GM12873 (cell line): Measurements from ENCODE around the gene IL4R.

Experiments used
- TF ChIP-seq, protein P1 (sequence below): IDR thresholded peaks from 2 replicates; pipeline ENCODE4 v1.5.1; 2012; ENCODE audit warnings: low read depth, mild to moderate bottlenecking, moderate library complexity, low read length, control low read depth; ENCODE audit not compliant: insufficient read depth; ENCODE audit errors: missing control alignments

IL4R gene

DNA sequence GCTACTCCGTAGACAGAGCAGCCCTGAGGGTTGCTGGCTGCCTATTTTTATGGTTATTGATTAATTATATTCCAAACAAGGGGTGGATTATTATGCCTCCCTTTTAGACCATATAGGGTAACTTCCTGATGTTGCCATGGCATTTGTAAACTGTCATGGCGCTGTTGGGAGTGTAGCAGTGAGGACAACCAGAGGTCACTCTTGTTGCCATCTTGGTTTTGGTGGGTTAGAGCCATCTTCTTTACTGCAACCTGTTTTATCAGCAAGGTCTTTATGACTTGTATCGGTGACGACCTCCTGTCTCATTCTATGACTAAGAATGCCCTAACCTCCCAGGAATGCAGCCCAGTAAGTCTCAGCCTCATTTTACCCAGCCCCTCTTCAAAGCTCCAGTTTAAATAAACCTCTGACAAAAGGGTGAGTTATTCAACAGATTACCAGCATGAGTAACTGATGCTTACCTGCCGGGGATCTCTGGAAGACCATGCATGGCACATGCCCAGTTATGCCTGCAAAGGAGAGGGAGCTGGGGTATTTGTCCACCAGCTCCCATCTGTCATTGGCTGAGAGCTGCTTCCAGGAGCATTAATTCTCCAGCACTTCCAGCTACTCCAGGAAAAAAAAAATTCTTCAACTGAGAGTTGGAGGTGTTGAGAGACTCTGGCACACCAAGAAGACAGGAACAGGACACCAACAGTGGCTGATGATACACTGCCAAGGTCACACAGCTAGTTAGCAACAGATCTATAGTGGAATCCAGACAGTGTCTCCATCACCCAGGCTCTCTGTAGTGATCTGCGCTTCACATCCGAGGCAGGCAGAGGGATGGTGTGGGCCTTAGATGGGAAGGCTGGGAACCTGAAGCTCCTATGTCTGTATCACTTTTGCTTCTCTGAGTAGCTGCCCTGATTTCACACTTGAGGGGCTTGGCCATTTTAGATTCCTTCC lies 51.6 kb downstream of the IL4R start:
- TF ChIP-seq, protein P1, sequence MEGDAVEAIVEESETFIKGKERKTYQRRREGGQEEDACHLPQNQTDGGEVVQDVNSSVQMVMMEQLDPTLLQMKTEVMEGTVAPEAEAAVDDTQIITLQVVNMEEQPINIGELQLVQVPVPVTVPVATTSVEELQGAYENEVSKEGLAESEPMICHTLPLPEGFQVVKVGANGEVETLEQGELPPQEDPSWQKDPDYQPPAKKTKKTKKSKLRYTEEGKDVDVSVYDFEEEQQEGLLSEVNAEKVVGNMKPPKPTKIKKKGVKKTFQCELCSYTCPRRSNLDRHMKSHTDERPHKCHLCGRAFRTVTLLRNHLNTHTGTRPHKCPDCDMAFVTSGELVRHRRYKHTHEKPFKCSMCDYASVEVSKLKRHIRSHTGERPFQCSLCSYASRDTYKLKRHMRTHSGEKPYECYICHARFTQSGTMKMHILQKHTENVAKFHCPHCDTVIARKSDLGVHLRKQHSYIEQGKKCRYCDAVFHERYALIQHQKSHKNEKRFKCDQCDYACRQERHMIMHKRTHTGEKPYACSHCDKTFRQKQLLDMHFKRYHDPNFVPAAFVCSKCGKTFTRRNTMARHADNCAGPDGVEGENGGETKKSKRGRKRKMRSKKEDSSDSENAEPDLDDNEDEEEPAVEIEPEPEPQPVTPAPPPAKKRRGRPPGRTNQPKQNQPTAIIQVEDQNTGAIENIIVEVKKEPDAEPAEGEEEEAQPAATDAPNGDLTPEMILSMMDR = no peak

DNA sequence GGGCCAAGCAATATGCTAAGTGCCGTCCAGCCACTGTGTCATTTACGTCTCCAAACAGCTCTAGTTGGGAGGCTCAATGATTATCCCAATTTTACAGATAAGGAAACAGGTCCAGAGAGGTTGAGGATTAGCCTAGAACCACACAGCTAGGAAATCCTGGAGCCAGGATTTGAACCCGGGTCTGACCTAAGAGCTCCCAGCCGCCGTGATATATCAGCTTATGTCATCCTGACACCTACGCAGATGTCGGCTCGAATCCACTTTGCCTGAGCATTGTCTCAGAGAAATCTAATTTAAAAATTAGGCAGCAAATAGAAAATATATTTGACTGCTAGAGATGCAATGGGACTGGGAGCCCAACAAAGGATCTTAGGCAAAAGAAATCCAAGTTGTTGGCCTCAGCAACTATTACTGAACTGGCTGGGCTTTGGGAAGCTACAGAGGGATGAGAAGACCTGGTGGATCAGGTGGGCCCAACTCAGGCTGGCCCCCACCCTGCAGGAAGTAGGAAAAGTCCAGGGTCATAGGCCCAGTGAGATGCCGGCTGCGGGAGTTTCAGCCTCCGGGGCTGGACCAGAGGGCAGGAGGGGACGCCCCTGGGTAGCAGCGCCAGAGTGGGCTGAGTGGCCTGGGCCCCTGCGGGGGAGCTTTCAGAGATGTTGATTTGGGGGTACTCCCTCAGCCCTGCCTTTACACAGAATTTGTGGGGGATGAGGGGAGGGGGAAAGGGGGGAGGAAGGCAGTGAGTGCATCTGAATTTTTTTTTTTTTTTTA lies 53.1 kb downstream of the IL4R start:
- TF ChIP-seq, protein P1 = no peak

DNA sequence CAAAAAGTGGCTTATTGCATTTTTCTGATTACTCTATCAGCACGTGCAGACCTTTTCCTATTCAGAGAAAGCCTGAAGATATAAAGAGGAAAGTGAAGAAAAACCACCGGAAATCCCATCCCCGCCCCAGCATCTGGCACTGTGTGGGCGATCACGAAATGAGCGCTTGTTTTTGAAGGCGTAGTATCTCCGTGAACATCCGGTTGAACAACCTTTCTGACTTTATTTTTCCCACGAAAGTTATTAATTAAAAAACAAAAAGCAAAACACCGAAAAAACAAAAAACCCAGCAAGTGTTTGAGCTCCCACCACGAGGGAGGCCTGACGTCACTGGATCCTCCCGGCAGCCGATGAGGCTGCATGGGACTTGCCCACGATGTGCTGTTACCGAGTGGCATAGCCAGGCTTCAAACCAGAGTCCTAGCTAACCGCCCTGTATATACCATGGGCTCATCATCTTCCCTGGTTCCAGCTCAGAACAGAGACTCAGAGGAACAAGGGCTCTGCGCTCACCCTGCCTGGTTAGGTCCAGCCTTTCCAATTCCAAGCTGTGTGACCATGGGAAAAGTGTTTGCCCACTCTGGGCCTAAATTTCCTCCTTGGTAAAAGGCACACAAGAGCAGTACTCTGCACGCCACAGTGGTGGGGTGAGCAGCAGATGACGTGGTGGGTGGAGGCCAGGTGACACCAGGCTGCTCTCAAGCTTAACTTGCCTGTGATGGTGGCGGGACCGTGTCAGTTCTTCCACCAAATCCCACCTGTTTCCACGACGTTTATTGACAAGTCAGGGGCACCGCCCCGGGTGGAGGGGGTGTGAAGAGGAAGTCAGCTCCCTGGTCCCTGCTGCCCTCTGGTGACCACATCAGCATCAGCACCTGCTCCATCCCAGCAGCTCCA lies 53.9 kb downstream of the IL4R start:
- TF ChIP-seq, protein P1 = peak; percentile 88

DNA sequence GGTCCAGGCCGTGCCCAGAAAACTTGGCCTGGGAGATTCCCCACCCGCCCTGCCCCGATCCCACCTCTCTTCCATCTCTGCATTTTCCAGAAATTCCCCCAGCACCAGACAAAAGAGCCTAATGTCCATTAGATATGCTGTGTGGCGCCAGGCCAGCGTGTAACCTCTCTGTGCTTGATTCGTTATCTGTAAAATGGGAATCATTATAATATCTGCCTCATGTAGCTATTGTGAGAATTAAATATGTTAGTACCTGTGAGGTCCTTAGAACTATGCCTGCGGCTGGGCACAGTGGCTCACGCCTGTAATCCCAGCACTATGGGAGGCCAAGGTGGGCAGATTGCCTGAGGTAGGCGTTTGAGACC lies 54.6 kb downstream of the IL4R start:
- TF ChIP-seq, protein P1 = no peak

DNA sequence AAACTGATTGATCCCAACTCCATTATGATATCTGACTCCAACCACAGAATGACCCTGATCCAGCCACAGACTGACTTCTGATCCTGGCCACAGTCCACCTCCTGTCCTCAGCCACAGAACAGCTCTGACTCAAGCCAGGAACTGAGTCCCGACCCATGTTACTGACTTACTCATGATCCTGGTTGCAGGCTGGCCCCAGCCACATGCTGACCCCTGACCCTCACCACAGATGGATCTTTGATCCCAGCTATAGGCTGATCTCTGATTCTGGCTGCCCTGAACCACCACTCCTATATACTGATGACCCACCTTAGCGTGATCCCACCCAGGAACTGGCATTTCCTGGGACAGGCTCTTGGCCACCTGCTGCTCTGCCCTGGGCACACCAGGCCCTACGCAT lies 56.0 kb downstream of the IL4R start:
- TF ChIP-seq, protein P1 = no peak

DNA sequence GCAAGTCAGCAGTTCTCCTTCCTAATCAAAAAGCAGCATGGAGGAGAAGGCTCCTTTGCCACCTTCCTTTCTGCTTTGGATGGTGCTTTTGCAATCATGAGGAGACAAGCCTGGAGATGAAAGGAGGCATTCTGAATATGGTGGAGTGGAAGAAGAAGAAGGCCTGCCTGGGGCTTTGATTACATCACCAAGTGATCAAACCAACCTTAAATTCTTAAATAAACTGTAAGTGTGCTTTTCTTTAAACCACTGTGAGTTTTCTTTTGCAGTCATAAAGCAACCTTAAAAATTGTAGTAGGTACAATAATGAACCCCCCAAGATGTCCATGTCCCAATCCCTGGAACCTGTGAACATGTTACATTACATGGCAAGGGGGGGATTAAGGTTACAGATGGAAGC lies 56.5 kb downstream of the IL4R start:
- TF ChIP-seq, protein P1 = no peak

DNA sequence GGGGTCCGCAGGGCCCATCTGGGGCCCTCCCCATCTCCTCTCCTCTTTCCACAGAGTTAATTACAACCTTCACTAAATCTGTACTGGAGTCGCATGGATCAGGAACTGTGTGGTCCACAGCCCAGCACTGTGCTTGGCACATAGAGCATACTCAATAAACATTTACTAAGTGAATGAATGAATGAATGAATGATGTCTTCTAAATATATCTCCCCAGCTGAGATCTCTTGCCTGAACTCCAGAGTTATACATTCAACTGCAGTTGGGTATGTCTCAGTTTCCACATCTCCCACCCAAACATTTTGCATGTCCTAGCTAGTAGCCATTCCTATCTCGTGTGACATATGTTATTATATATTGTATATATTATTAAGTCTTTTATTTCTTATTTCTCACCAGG lies 59.5 kb downstream of the IL4R start:
- TF ChIP-seq, protein P1 = no peak
